ENCODE measurements around the gene DTX1.
"Not testable (repeated sequence)": the region's sequence is repeated elsewhere in the genome, so short reads cannot be mapped to it uniquely, and the experiment has no call there.

The DTX1 gene

GRCh38 chr12:113140706-113141105 lies 84.2 kb downstream of the DTX1 start:
- no peak for DNase-seq

DNA sequence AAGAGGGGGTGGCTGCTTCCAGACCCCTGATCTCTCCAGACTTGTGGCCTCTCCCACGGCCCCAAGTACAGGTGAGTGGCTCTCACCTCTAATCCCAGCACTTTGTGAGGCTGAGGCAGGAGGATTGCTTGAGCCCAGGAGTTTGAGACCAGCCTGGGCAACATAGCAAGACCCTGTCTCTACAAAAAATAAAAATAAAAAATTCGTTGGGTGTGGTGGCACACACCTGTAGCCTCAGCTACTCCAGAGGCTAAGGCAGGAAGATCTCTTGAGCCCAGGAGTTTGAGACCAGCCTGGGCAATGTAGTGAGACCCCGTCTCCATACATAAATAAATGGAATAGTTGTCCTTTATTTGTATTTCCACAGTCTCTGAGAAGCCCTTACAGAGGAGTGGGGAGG lies 85.2 kb downstream of the DTX1 start:
- not testable (repeated sequence) for DNase-seq

GRCh38 chr12:113142173-113142885 lies 85.8 kb downstream of the DTX1 start:
- peak; percentile 11 for DNase-seq

DNA sequence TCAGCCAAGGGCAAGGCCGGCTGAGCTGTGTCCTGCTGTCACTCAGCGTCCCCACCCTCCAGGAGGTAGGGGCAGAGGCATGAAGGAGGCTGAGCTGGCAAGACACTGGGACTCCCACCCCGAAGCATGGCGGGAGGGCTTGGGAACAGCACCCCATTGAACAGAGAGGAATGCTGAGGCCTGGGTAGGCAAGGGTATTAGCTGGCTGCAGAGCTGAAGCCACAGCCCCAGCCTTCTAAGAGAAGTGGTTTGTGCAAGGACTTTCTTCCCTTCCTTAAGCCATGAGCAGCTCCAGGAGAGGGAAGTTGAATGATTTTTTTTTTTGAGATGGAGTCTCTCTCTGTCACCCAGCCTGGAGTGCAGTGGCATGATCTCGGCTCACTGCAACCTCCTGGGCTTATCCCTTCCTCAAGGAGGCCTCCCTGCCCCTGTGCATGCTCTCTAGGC lies 86.4 kb downstream of the DTX1 start:
- DNase-seq: no peak

- no peak for DNase-seq
Measured at GRCh38 chr12:113143959-113144358, 87.4 kb downstream of the DTX1 start.

GRCh38 chr12:113144806-113145205 lies 88.3 kb downstream of the DTX1 start:
- DNase-seq: no peak

- DNase-seq: no peak
Measured at GRCh38 chr12:113145720-113146551, 89.4 kb downstream of the DTX1 start.

GRCh38 chr12:113146999-113147398 lies 90.5 kb downstream of the DTX1 start:
- no peak for DNase-seq
